ENCODE measurements around the gene RASSF5.
A peak's percentile ranks its signal among the peaks of the same experiment; 100 is the strongest.

RASSF5 gene

DNA sequence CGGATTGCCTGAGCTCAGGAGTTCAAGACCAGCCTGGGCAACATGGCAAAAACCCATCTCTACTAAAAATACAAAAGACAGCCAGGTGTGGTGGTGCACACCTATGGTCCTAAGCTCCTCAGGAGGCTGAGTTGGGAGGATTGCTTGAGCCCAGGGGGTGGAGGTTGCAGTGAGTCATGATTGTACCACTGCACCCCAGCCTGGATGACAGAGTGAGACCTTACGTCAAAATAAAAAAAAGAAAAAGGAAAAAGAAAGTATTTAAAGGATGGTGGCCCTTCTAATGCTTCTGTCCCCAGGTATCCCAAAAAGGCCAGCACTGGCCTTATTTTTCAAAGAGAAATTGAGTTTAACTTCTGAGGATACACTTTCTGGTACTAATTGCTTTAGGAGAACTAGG is 35.3 kb upstream of the RASSF5 start:
- TF ChIP-seq CTCF (IDR thresholded peaks at IDR 0.05; ENCODE audit: low read depth, low read length, missing control alignments), result no peak
- in situ Hi-C loops (cut with HindIII; ENCODE audit: low pct_ligation_motif_present, low sequenced_read_pairs), result no loop called here
- Histone ChIP-seq H3K27ac (peak overlapping the region; percentile 32), H3K36me3 (replicated peaks) (peaks cover 32% of the 10 kb centered on the region), H3K27me3 (replicated peaks) (no peaks in the 10 kb centered on the region), H3K4me3 (ENCODE audit: low read depth, low read length) (no peak overlapping the region)
- no peak for DNase-seq

- TF ChIP-seq CTCF (IDR thresholded peaks at IDR 0.05; ENCODE audit: low read depth, low read length, missing control alignments), result no peak
- DNase-seq, result peak; percentile 85
- in situ Hi-C loops (cut with HindIII; ENCODE audit: low pct_ligation_motif_present, low sequenced_read_pairs), result no loop called here
- peak overlapping the region; percentile 32 for H3K27ac ChIP-seq
- H3K36me3 ChIP-seq (replicated peaks), result peaks cover 36% of the 10 kb centered on the region
- H3K27me3 ChIP-seq (replicated peaks), result no peaks in the 10 kb centered on the region
- peak overlapping the region; percentile 24 for H3K4me3 ChIP-seq (ENCODE audit: low read depth, low read length)
Observed at GRCh38 chr1:206472454-206472853, 34.9 kb upstream of the RASSF5 start.

- in situ Hi-C loops (cut with HindIII; ENCODE audit: low pct_ligation_motif_present, low sequenced_read_pairs), result no loop called here
- DNase-seq, result no peak
- H3K27me3 ChIP-seq (replicated peaks), result no peaks in the 10 kb centered on the region
- peaks cover 40% of the 10 kb centered on the region for H3K36me3 ChIP-seq (replicated peaks)
- no peak for TF ChIP-seq CTCF (IDR thresholded peaks at IDR 0.05; ENCODE audit: low read depth, low read length, missing control alignments)
- peak overlapping the region; percentile 24 for H3K4me3 ChIP-seq (ENCODE audit: low read depth, low read length)
- H3K27ac ChIP-seq, result no peak overlapping the region
Observed at GRCh38 chr1:206472886-206473285, 34.4 kb upstream of the RASSF5 start.

DNA sequence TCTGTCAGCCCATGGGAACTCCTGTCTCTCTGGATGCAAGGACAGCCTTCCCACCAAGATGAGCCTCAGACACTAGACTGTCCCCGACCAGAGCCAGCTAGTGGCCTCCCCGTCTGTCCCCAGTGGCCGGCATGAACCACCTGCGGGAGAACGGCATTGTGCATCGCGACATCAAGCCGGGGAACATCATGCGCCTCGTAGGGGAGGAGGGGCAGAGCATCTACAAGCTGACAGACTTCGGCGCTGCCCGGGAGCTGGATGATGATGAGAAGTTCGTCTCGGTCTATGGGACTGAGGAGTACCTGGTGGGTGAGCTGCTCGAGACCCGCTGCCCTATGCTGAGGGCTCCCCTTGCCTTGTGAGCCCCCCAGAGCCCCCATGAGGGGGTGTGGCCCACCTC is 31.3 kb upstream of the RASSF5 start:
- TF ChIP-seq CTCF (IDR thresholded peaks at IDR 0.05; ENCODE audit: low read depth, low read length, missing control alignments), result no peak
- Histone ChIP-seq H3K27me3 (replicated peaks) (no peaks in the 10 kb centered on the region), H3K27ac (no peak overlapping the region), H3K36me3 (replicated peaks) (peaks cover 66% of the 10 kb centered on the region), H3K4me3 (ENCODE audit: low read depth, low read length) (no peak overlapping the region)
- DNase-seq, result no peak
- in situ Hi-C loops (cut with HindIII; ENCODE audit: low pct_ligation_motif_present, low sequenced_read_pairs), result loop anchor here (25.0 kb wide), 1 partner anchor 111 kb away; no protein-coding TSS in a partner anchor

DNA sequence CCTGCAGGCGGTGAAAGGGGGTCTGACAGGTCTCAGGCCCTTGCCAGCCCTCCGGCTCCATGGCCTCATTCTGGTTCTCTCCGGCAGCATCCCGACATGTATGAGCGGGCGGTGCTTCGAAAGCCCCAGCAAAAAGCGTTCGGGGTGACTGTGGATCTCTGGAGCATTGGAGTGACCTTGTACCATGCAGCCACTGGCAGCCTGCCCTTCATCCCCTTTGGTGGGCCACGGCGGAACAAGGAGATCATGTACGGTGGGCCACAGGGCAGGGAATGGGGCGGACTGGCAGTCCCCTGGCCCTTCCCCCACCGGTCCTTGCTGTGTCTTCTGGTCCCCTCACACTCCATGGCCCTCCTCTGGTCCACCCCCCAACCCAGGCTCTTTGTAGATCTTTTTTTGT is 30.7 kb upstream of the RASSF5 start:
- no peaks in the 10 kb centered on the region for H3K27me3 ChIP-seq (replicated peaks)
- DNase-seq, result no peak
- H3K27ac ChIP-seq, result no peak overlapping the region
- peaks cover 69% of the 10 kb centered on the region for H3K36me3 ChIP-seq (replicated peaks)
- in situ Hi-C loops (cut with HindIII; ENCODE audit: low pct_ligation_motif_present, low sequenced_read_pairs), result loop anchor here (25.0 kb wide), 1 partner anchor 111 kb away; no protein-coding TSS in a partner anchor
- no peak for TF ChIP-seq CTCF (IDR thresholded peaks at IDR 0.05; ENCODE audit: low read depth, low read length, missing control alignments)
- no peak overlapping the region for H3K4me3 ChIP-seq (ENCODE audit: low read depth, low read length)

DNA sequence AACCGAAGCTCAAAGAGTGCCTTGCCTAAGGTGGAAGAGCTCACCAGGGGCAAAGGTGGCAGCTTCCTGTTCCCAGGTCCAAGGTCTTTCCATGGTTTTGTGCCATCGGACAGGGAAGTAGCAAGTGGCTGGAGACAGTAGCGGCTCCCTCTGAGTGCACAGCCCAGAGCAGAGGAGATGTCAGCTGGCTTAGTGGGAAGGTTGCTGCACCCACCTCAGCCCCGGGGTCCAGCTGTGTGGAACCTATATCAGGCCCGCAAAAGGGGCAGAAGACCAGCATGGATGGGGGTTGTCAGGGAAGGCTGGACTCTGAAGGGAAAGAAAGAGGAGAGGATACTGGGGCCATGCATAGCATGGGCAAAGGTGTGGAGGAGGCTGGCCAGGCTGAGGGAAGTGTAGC is 30.2 kb upstream of the RASSF5 start:
- H3K27me3 ChIP-seq (replicated peaks), result no peaks in the 10 kb centered on the region
- TF ChIP-seq CTCF (IDR thresholded peaks at IDR 0.05; ENCODE audit: low read depth, low read length, missing control alignments), result no peak
- DNase-seq, result no peak
- H3K36me3 ChIP-seq (replicated peaks), result peaks cover 72% of the 10 kb centered on the region
- in situ Hi-C loops (cut with HindIII; ENCODE audit: low pct_ligation_motif_present, low sequenced_read_pairs), result loop anchor here (25.0 kb wide), 1 partner anchor 110 kb away; no protein-coding TSS in a partner anchor
- no peak overlapping the region for H3K4me3 ChIP-seq (ENCODE audit: low read depth, low read length)
- H3K27ac ChIP-seq, result no peak overlapping the region
